Ovary (tissue), 9 donors: Measurements from ENCODE around the gene CCDC110. TPM values are rescaled to one million over a fixed set of nuclear protein-coding genes. Genes with fewer than 3 reads are reported as not detected.
A peak's percentile ranks its signal among the peaks of the same experiment; 100 is the strongest.

Experiments
- DNase-seq, 5 donors: peaks; one replicate each; pipeline ENCODE4 v3.0.0-alpha.2; 2019 to 2020
- H3K27ac ChIP-seq, 2 donors: fragments of 200-600 bp; one replicate each; pipeline versions ENCODE4 v1.5.1 to v1.8.0; 2019 to 2022
- H3K27me3 ChIP-seq: fragments of 200-600 bp; one replicate; pipeline ENCODE4 v1.8.0; 2022
- H3K36me3 ChIP-seq: fragments of 200-600 bp; sonication (generic); one replicate; pipeline ENCODE4 v1.5.1; 2019
- H3K4me1 ChIP-seq: one replicate; pipeline ENCODE4 v1.8.1; 2013; ENCODE audit warnings: mild to moderate bottlenecking, moderate library complexity; ENCODE audit not compliant: insufficient read depth
- H3K4me3 ChIP-seq: fragments of 200-600 bp; sonication (generic); one replicate; pipeline ENCODE4 v1.5.1; 2017
- H3K9me3 ChIP-seq, 2 donors: fragments of 200-600 bp in 1 of 2; sonication (generic) in 1 of 2; one replicate each; pipeline versions ENCODE4 v1.5.1 to v1.8.1; 2013 to 2019; ENCODE audit warnings: mild to moderate bottlenecking in 1 of 2, moderate library complexity in 1 of 2
- CTCF ChIP-seq, 3 donors: fragments of 450-650 bp in 2 of 3; fragments of 200-600 bp in 1 of 3; IDR thresholded peaks; one replicate each; pipeline versions ENCODE4 v1.5.1 to v1.8.0; 2016 to 2022; ENCODE audit warnings: antibody characterized with exemption in 3 of 3, mild to moderate bottlenecking in 1 of 3
- EP300 ChIP-seq: sonication (generic); formaldehyde crosslinking; IDR thresholded peaks from one replicate; pipeline ENCODE4 v1.6.1; 2017; ENCODE audit warnings: antibody characterized with exemption
- POLR2A ChIP-seq: fragments of 450-650 bp; IDR thresholded peaks from one replicate; pipeline ENCODE4 v1.6.1; 2017; ENCODE audit warnings: antibody characterized with exemption, mild to moderate bottlenecking, moderate library complexity
- WGBS, 3 donors: extraction: QIAGEN DNeasy Blood & Tissue Kit in 1 of 3; methylation state at CpG; one replicate each; pipeline versions ENCODE4 v1.1.5 to v1.1.7; 2013 to 2017; 5-methylcytosine and 5-hydroxymethylcytosine counted together
- intact Hi-C, 4 donors: fragments of 100-400 bp; cut with DNase I; formaldehyde crosslinking; loops; one replicate each; pipeline versions ENCODE4 v1.11.0 to v1.15.1; 2022 to 2023
- polyA plus RNA-seq, 2 donors: library from polyadenylated mRNA; stranded (reverse); fragments of 200-250 nt in 1 of 2; fragments of 350-450 nt in 1 of 2; fragmentation: Illumina TruSeq in 1 of 2; extraction: RNeasy Lipid Tissue Mini Kit (QIAGEN cat#74804) in 1 of 2; gene quantifications; one replicate each; pipeline ENCODE4 v1.2.3, GENCODE V29; 2013 to 2014
- total RNA-seq, 7 donors: library from RNA; depleted of rRNA in 2 of 7; stranded (reverse); fragments of >200 nt in 2 of 7; fragmentation: NEBNext Ultra II Directional in 3 of 7; extraction: Animal tissue kit (Norgen Biotek cat#: 25700) in 3 of 7; gene quantifications; one replicate each; pipeline versions ENCODE4 v1.1.0 to v1.2.4, GENCODE V29; 2016 to 2023
- donor health status: DM: no; HTN: no; CAD: no; lungs with moderate emphysema.
- donor health status: DM: no; HTN: no; CAD: no.
- donor health status: Bipolar disorder and iron deficiency.
- donor health status: DM: yes; HTN: yes; CAD: no.
- donor health status: DM: no; HTN: no; CAD: no.
- donor health status: DM: yes; HTN: yes; CAD: no.

The CCDC110 gene
- total and polyA plus RNA-seq, 9 donors = 1.8 to 6.4 (median 3.2) TPM

DNA sequence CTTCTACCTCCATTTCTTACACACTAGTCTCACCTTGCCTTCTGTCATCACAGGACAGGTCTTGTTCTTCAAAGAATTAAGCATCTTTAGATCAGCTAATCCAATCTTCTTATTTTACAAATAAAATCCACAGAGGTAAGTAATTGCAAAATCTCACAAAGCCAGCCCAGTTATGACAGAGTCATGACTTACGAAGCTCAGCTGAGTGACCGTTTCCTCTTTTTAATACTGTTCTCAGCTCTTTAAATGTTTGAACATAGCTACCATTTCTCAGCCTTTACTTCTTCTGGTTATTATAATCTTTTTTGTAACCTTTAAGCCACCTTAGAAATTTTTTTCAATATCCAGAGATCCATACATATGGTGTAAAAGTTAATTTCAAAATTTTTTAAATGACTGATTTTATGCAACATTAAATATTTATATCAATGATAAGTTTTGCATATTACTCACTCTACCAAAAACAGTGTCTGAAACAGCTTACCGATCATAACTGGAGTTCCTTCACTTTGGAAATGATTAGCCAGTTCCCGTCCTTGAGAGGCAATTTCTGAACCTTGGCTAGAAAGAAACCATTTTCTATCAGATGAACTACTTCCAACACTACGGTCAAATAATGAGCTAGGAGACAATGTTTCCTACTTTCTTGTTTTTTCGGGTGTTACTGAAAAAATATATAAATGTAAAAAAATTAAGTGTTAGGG is 66.1 kb downstream of the CCDC110 start:
- Histone ChIP-seq H3K36me3 (no peaks in the 10 kb centered on the region), H3K4me3 (no peak overlapping the region), H3K4me1 (no peaks in the 10 kb centered on the region), H3K27ac (no peak overlapping the region), H3K27me3 (no peaks in the 10 kb centered on the region), H3K9me3 (peaks cover 0 to 3% of the 10 kb centered on the region in 2 donors)
- 72 to 87% (median 76%) methylated on average over 6 of the region's 6 CpGs for WGBS, 3 donors
- intact Hi-C loops = no loop called here
- TF ChIP-seq POLR2A (no peak), EP300 (no peak), CTCF (IDR thresholded peaks at IDR 0.05) (no peak)
- DNase-seq = no peak

DNA sequence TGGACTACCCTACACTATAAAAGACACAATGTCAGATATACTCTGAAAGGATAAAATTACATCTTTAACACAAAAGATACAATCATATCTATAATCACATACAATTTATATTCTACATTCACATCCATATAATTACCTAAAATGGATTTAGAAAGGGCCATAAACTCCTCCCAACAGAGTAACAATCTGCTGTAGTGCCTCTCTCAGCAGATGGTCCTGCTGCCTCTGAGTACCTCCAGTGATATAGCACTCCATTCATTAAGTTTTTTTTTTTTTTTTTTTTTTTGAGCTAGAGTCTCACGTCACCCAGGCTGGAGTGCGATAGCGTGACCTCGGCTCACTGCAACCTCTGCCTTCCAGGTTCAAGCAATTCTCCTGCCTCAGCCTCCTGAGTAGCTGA is 67.5 kb downstream of the CCDC110 start:
- no peak for TF ChIP-seq CTCF (IDR thresholded peaks at IDR 0.05)
- no peak for TF ChIP-seq POLR2A
- no peak for TF ChIP-seq EP300
- no peak overlapping the region for H3K4me3 ChIP-seq
- H3K36me3 ChIP-seq = no peaks in the 10 kb centered on the region
- intact Hi-C loops = no loop called here
- no peaks in the 10 kb centered on the region for H3K9me3 ChIP-seq
- DNase-seq = no peak
- no peaks in the 10 kb centered on the region for H3K27me3 ChIP-seq
- no peak overlapping the region for H3K27ac ChIP-seq
- 95 to 98% (median 97%) methylated on average over 4 of the region's 4 CpGs for WGBS, 3 donors
- H3K4me1 ChIP-seq = no peaks in the 10 kb centered on the region

- no peaks in the 10 kb centered on the region for H3K36me3 ChIP-seq
- DNase-seq = no peak
- WGBS, 3 donors = 49 to 77% (median 54%) methylated on average over 8 of the region's 8 CpGs
These were observed 72.1 kb downstream of the CCDC110 start for GRCh38 chr4:185399466-185399865.

DNA sequence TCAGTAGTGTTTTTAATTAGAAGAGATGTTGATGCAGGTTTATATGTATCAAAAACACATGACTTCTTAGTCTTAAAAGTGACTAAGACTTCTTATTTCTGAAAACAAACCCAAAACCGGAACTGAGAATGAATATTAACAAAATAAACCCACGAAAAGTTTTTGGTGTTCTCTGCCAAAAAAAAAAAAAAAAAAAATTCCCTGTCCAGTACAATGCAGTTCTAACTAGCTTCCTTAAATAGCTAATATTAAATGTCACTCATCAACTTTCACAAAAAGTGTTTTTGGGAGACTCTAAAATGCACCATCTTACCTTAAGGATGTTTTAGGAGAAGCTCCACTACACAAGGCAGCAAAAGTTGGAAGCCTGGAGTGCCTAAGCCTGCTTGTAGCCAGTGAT is 72.9 kb downstream of the CCDC110 start:
- no peaks in the 10 kb centered on the region for H3K36me3 ChIP-seq
- DNase-seq = no peak
- H3K27ac ChIP-seq = peak overlapping the region in 1 of 2 donors; percentile 39
- no peaks in the 10 kb centered on the region for H3K9me3 ChIP-seq
- no peak overlapping the region for H3K4me3 ChIP-seq
- no peaks in the 10 kb centered on the region for H3K27me3 ChIP-seq
- intact Hi-C loops = loop anchor here (5.0 to 10.0 kb wide), 3 partner anchors 184 to 196 kb away; partner anchors contain the start of genes CFAP97 (in 3 of the 4) and SNX25 (in 2 of the 4)
- no peak for TF ChIP-seq EP300
- no peak for TF ChIP-seq CTCF (IDR thresholded peaks at IDR 0.05)
- TF ChIP-seq POLR2A = no peak
- 0 to 11% (median 2%) methylated on average over 2 of the region's 2 CpGs for WGBS, 3 donors
- peaks cover 3% of the 10 kb centered on the region for H3K4me1 ChIP-seq

More at GRCh38 chr4:185399466-185399865, 72.1 kb downstream of the CCDC110 start:
- no peak overlapping the region for H3K4me3 ChIP-seq
- H3K4me1 ChIP-seq = peaks cover 3% of the 10 kb centered on the region
- no peak for TF ChIP-seq POLR2A
- no peak for TF ChIP-seq CTCF (IDR thresholded peaks at IDR 0.05)
- no peak for TF ChIP-seq EP300
- H3K27me3 ChIP-seq = no peaks in the 10 kb centered on the region
- peak overlapping the region in 1 of 2 donors; percentile 39 for H3K27ac ChIP-seq
- H3K9me3 ChIP-seq = no peaks in the 10 kb centered on the region
- intact Hi-C loops = loop anchor here (5.0 to 10.0 kb wide), 3 partner anchors 185 to 197 kb away; partner anchors contain the start of genes CFAP97 (in 3 of the 4) and SNX25 (in 2 of the 4)
